Activated T-helper 2 cell treated with anti-CD3 and anti-CD28 coated beads, Interferon-gamma antibody, Interleukin-2, Interleukin-4, amounts not matched to agents 10 μg/mL and 5 μg/mL and 100 μg/mL, durations not matched to agents 14 hours and 24 hours and 36 hours (primary cell): Measurements from ENCODE around the gene SLC22A2. TPM values are rescaled to one million over a fixed set of nuclear protein-coding genes. Genes with fewer than 3 reads are reported as not detected.

ENCODE experiments used
- DNase-seq: peaks from one replicate; pipeline ENCODE4 v3.0.0; 2021; ENCODE audit warnings: low spot score
- H3K27ac Mint-ChIP-seq: one replicate; pipeline ENCODE4 v1.8.0; 2021; ENCODE audit warnings: mixed read lengths
- H3K27me3 Mint-ChIP-seq: one replicate; pipeline ENCODE4 v1.8.0; 2021; ENCODE audit warnings: low read depth, mixed read lengths
- H3K36me3 Mint-ChIP-seq: one replicate; pipeline ENCODE4 v1.8.0; 2021; ENCODE audit warnings: low read depth, mixed read lengths
- H3K4me1 Mint-ChIP-seq: one replicate; pipeline ENCODE4 v1.8.0; 2021; ENCODE audit warnings: low read depth, mixed read lengths
- H3K4me3 Mint-ChIP-seq: one replicate; pipeline ENCODE4 v1.8.0; 2021; ENCODE audit warnings: low read depth, mild to moderate bottlenecking, moderate library complexity, mixed read lengths
- H3K9me3 Mint-ChIP-seq: one replicate; pipeline ENCODE4 v1.8.0; 2021; ENCODE audit warnings: mixed read lengths
- intact Hi-C: fragments of 100-400 bp; cut with micrococcal nuclease; formaldehyde crosslinking; loops from one replicate; pipeline ENCODE4 v1.15.1; 2023
- total RNA-seq: library from RNA; stranded (reverse); gene quantifications from 2 replicates; pipeline ENCODE4 v1.2.3, GENCODE V29; 2022

Gene SLC22A2
- total RNA-seq, 1 donor from 2014 or later, result not detected

GRCh38 chr6:160217073-160217472, 41.5 kb downstream of the SLC22A2 start:
- H3K9me3 Mint-ChIP-seq, result peaks cover 19% of the 10 kb centered on the region
- H3K4me1 Mint-ChIP-seq, result no peaks in the 10 kb centered on the region
- H3K27ac Mint-ChIP-seq, result no peak overlapping the region
- no peak for DNase-seq
- H3K4me3 Mint-ChIP-seq, result no peak overlapping the region
- H3K27me3 Mint-ChIP-seq, result peaks cover 9% of the 10 kb centered on the region
- intact Hi-C loops, result no loop called here
- H3K36me3 Mint-ChIP-seq, result no peaks in the 10 kb centered on the region

GRCh38 chr6:160215232-160215631, 43.4 kb downstream of the SLC22A2 start:
- no peak overlapping the region for H3K4me3 Mint-ChIP-seq
- H3K9me3 Mint-ChIP-seq, result peaks cover 19% of the 10 kb centered on the region
- H3K4me1 Mint-ChIP-seq, result no peaks in the 10 kb centered on the region
- DNase-seq, result no peak
- H3K36me3 Mint-ChIP-seq, result no peaks in the 10 kb centered on the region
- H3K27me3 Mint-ChIP-seq, result peaks cover 9% of the 10 kb centered on the region
- intact Hi-C loops, result no loop called here
- H3K27ac Mint-ChIP-seq, result no peak overlapping the region

- Mint-ChIP-seq H3K27ac (no peak overlapping the region), H3K4me3 (no peak overlapping the region), H3K27me3 (no peaks in the 10 kb centered on the region), H3K4me1 (no peaks in the 10 kb centered on the region), H3K36me3 (no peaks in the 10 kb centered on the region), H3K9me3 (no peaks in the 10 kb centered on the region)
- intact Hi-C loops, result no loop called here
- DNase-seq, result no peak
Observed at GRCh38 chr6:160207618-160208017, 51.0 kb downstream of the SLC22A2 start.

- Mint-ChIP-seq H3K4me3 (no peak overlapping the region), H3K36me3 (no peaks in the 10 kb centered on the region), H3K4me1 (no peaks in the 10 kb centered on the region), H3K9me3 (no peaks in the 10 kb centered on the region), H3K27ac (no peak overlapping the region), H3K27me3 (peaks cover 4% of the 10 kb centered on the region)
- intact Hi-C loops, result no loop called here
- no peak for DNase-seq
Observed at GRCh38 chr6:160204710-160205109, 53.9 kb downstream of the SLC22A2 start.

GRCh38 chr6:160203953-160204352, 54.7 kb downstream of the SLC22A2 start:
- intact Hi-C loops, result no loop called here
- Mint-ChIP-seq H3K4me1 (no peaks in the 10 kb centered on the region), H3K9me3 (no peaks in the 10 kb centered on the region), H3K27ac (no peak overlapping the region), H3K36me3 (no peaks in the 10 kb centered on the region), H3K4me3 (no peak overlapping the region), H3K27me3 (peaks cover 4% of the 10 kb centered on the region)
- DNase-seq, result no peak

- no peaks in the 10 kb centered on the region for H3K9me3 Mint-ChIP-seq
- DNase-seq, result no peak
- peaks cover 6% of the 10 kb centered on the region for H3K27me3 Mint-ChIP-seq
- no peak overlapping the region for H3K27ac Mint-ChIP-seq
- no peaks in the 10 kb centered on the region for H3K4me1 Mint-ChIP-seq
- no peak overlapping the region for H3K4me3 Mint-ChIP-seq
- intact Hi-C loops, result no loop called here
- no peaks in the 10 kb centered on the region for H3K36me3 Mint-ChIP-seq
Observed at GRCh38 chr6:160203522-160203921, 55.1 kb downstream of the SLC22A2 start.

- Mint-ChIP-seq H3K36me3 (no peaks in the 10 kb centered on the region), H3K27ac (no peak overlapping the region), H3K9me3 (no peaks in the 10 kb centered on the region), H3K27me3 (peaks cover 6% of the 10 kb centered on the region), H3K4me1 (no peaks in the 10 kb centered on the region), H3K4me3 (no peak overlapping the region)
- no peak for DNase-seq
- intact Hi-C loops, result no loop called here
Observed at GRCh38 chr6:160203076-160203475, 55.5 kb downstream of the SLC22A2 start.

- no peak overlapping the region for H3K4me3 Mint-ChIP-seq
- H3K27ac Mint-ChIP-seq, result no peak overlapping the region
- H3K9me3 Mint-ChIP-seq, result no peaks in the 10 kb centered on the region
- DNase-seq, result no peak
- peaks cover 9% of the 10 kb centered on the region for H3K27me3 Mint-ChIP-seq
- H3K4me1 Mint-ChIP-seq, result no peaks in the 10 kb centered on the region
- no peaks in the 10 kb centered on the region for H3K36me3 Mint-ChIP-seq
- intact Hi-C loops, result no loop called here
Observed at GRCh38 chr6:160202411-160202810, 56.2 kb downstream of the SLC22A2 start.

- H3K4me3 Mint-ChIP-seq, result no peak overlapping the region
- intact Hi-C loops, result no loop called here
- H3K27ac Mint-ChIP-seq, result no peak overlapping the region
Observed at GRCh38 chr6:160201061-160201460, 57.6 kb downstream of the SLC22A2 start.

GRCh38 chr6:160198606-160199211, 59.9 kb downstream of the SLC22A2 start:
- H3K4me3 Mint-ChIP-seq, result no peak overlapping the region
- intact Hi-C loops, result no loop called here
- DNase-seq, result no peak
- no peaks in the 10 kb centered on the region for H3K4me1 Mint-ChIP-seq
- H3K9me3 Mint-ChIP-seq, result peaks cover 13% of the 10 kb centered on the region
- H3K27me3 Mint-ChIP-seq, result peaks cover 11% of the 10 kb centered on the region
- H3K36me3 Mint-ChIP-seq, result no peaks in the 10 kb centered on the region
- H3K27ac Mint-ChIP-seq, result no peak overlapping the region

More at GRCh38 chr6:160201061-160201460, 57.6 kb downstream of the SLC22A2 start:
- DNase-seq, result no peak
- peaks cover 11% of the 10 kb centered on the region for H3K27me3 Mint-ChIP-seq
- H3K4me1 Mint-ChIP-seq, result no peaks in the 10 kb centered on the region
- no peaks in the 10 kb centered on the region for H3K9me3 Mint-ChIP-seq
- no peaks in the 10 kb centered on the region for H3K36me3 Mint-ChIP-seq

- no peak overlapping the region for H3K4me3 Mint-ChIP-seq
- no peaks in the 10 kb centered on the region for H3K36me3 Mint-ChIP-seq
- H3K9me3 Mint-ChIP-seq, result peaks cover 19% of the 10 kb centered on the region
- no peak overlapping the region for H3K27ac Mint-ChIP-seq
- peaks cover 11% of the 10 kb centered on the region for H3K27me3 Mint-ChIP-seq
- DNase-seq, result no peak
- no peaks in the 10 kb centered on the region for H3K4me1 Mint-ChIP-seq
- intact Hi-C loops, result no loop called here
Observed at GRCh38 chr6:160197662-160198061, 61.0 kb downstream of the SLC22A2 start.

- no peaks in the 10 kb centered on the region for H3K36me3 Mint-ChIP-seq
- no peak overlapping the region for H3K27ac Mint-ChIP-seq
- no peak overlapping the region for H3K4me3 Mint-ChIP-seq
- peaks cover 7% of the 10 kb centered on the region for H3K27me3 Mint-ChIP-seq
- no peaks in the 10 kb centered on the region for H3K4me1 Mint-ChIP-seq
- intact Hi-C loops, result no loop called here
- DNase-seq, result no peak
- peaks cover 27% of the 10 kb centered on the region for H3K9me3 Mint-ChIP-seq
Observed at GRCh38 chr6:160194808-160195207, 63.8 kb downstream of the SLC22A2 start.

GRCh38 chr6:160192840-160193239, 65.8 kb downstream of the SLC22A2 start:
- Mint-ChIP-seq H3K4me3 (no peak overlapping the region), H3K4me1 (no peaks in the 10 kb centered on the region), H3K9me3 (peaks cover 29% of the 10 kb centered on the region), H3K27ac (no peak overlapping the region), H3K36me3 (no peaks in the 10 kb centered on the region), H3K27me3 (peaks cover 6% of the 10 kb centered on the region)
- DNase-seq, result no peak
- intact Hi-C loops, result no loop called here

GRCh38 chr6:160190973-160191372, 67.6 kb downstream of the SLC22A2 start:
- no peak overlapping the region for H3K27ac Mint-ChIP-seq
- peaks cover 2% of the 10 kb centered on the region for H3K27me3 Mint-ChIP-seq
- no peaks in the 10 kb centered on the region for H3K4me1 Mint-ChIP-seq
- intact Hi-C loops, result no loop called here
- no peak for DNase-seq
- no peak overlapping the region for H3K4me3 Mint-ChIP-seq
- no peaks in the 10 kb centered on the region for H3K36me3 Mint-ChIP-seq
- H3K9me3 Mint-ChIP-seq, result peaks cover 29% of the 10 kb centered on the region
